ENCODE data around the gene PIP4P1. TPM values are rescaled to one million over a fixed set of nuclear protein-coding genes. Genes with fewer than 3 reads are reported as not detected.

The PIP4P1 gene
- total and polyA plus RNA-seq, 2 of the 13 experiments (the other 11 are each of a cell fraction or from before 2014, with no cell fraction given): 33.4 to 47.0 TPM

DNA sequence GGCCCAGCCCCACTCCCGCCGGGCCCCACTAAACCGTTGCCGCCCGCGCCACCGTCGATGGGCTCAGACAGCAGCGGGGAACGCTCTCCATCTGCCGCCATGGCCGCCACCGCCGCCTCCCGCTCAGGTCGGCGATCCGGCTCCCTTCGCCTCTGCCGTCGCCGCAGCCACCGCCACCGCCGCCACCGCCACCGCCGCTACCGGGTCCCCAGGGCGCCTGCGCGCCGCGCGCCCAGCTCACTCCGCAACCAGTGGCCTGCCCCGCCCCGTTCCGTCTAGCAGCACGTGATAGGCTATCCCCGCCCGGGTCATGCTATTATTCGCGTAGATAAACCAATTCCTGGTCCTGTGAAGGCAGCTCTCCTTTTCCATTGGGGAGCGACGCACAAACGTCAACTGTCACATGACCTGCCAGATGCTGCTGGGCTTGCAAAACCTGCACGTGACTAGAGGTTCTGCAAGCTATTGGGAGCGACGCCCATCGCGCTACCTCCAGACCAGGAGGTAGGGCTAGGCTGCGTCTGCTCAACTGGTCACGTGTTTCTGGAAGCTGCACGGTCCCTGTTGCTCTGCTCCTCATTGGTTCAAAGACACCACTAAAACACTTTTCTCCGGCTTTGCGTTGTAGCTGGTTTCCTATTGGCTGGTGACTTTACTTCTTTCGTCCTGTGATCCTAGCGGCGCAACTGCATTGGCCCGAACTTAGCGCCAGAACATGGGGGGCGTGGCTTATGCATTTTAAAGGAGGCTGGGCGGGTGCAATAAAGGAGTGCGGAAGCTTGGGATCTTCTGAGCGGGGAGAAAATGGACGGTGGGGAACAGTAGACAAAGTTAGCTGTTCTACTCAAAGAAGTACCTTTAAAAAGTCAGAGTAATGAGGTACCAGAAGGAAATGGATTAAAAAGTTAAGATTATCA is at the start of gene PIP4P1 (continued):
- TF ChIP-seq, protein P1, sequence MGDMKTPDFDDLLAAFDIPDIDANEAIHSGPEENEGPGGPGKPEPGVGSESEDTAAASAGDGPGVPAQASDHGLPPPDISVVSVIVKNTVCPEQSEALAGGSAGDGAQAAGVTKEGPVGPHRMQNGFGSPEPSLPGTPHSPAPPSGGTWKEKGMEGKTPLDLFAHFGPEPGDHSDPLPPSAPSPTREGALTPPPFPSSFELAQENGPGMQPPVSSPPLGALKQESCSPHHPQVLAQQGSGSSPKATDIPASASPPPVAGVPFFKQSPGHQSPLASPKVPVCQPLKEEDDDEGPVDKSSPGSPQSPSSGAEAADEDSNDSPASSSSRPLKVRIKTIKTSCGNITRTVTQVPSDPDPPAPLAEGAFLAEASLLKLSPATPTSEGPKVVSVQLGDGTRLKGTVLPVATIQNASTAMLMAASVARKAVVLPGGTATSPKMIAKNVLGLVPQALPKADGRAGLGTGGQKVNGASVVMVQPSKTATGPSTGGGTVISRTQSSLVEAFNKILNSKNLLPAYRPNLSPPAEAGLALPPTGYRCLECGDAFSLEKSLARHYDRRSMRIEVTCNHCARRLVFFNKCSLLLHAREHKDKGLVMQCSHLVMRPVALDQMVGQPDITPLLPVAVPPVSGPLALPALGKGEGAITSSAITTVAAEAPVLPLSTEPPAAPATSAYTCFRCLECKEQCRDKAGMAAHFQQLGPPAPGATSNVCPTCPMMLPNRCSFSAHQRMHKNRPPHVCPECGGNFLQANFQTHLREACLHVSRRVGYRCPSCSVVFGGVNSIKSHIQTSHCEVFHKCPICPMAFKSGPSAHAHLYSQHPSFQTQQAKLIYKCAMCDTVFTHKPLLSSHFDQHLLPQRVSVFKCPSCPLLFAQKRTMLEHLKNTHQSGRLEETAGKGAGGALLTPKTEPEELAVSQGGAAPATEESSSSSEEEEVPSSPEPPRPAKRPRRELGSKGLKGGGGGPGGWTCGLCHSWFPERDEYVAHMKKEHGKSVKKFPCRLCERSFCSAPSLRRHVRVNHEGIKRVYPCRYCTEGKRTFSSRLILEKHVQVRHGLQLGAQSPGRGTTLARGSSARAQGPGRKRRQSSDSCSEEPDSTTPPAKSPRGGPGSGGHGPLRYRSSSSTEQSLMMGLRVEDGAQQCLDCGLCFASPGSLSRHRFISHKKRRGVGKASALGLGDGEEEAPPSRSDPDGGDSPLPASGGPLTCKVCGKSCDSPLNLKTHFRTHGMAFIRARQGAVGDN (CRISPR knock-in tag; IDR thresholded peaks at IDR 0.05): peak; percentile 99
- TF ChIP-seq MYNN (CRISPR knock-in tag; IDR thresholded peaks at IDR 0.05; ENCODE audit: low read depth) (no peak), MATR3 (CRISPR knock-in tag; IDR thresholded peaks at IDR 0.05) (no peak), ZNF510 (CRISPR knock-in tag; IDR thresholded peaks at IDR 0.05; ENCODE audit: low read depth) (peak; percentile 99), JUND (CRISPR knock-in tag; IDR thresholded peaks at IDR 0.05) (peak; percentile 65), MIER2 (CRISPR knock-in tag; IDR thresholded peaks at IDR 0.05) (peak; percentile 73; the same call in 1 of the 2 replicates), HDAC6 (IDR thresholded peaks at IDR 0.05; ENCODE audit: low read depth, low read length) (no peak), FOXP1 (IDR thresholded peaks at IDR 0.05) (no peak), FOXP1 (CRISPR knock-in tag; IDR thresholded peaks at IDR 0.05) (peak; percentile 53), AKAP8 (CRISPR knock-in tag; IDR thresholded peaks at IDR 0.05) (peak; percentile 74; the same call in 1 of the 2 replicates), ZNF121 (CRISPR knock-in tag; IDR thresholded peaks at IDR 0.05) (peak; percentile 77), CCDC6 (CRISPR knock-in tag; IDR thresholded peaks at IDR 0.05) (peak; percentile 98)
- TF ChIP-seq, protein P2, sequence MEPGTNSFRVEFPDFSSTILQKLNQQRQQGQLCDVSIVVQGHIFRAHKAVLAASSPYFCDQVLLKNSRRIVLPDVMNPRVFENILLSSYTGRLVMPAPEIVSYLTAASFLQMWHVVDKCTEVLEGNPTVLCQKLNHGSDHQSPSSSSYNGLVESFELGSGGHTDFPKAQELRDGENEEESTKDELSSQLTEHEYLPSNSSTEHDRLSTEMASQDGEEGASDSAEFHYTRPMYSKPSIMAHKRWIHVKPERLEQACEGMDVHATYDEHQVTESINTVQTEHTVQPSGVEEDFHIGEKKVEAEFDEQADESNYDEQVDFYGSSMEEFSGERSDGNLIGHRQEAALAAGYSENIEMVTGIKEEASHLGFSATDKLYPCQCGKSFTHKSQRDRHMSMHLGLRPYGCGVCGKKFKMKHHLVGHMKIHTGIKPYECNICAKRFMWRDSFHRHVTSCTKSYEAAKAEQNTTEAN (CRISPR knock-in tag; conservative IDR thresholded peaks at IDR 0.05): peak; percentile 93
- TF ChIP-seq, protein P3, sequence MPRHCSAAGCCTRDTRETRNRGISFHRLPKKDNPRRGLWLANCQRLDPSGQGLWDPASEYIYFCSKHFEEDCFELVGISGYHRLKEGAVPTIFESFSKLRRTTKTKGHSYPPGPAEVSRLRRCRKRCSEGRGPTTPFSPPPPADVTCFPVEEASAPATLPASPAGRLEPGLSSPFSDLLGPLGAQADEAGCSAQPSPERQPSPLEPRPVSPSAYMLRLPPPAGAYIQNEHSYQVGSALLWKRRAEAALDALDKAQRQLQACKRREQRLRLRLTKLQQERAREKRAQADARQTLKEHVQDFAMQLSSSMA (CRISPR knock-in tag; IDR thresholded peaks at IDR 0.05): peak; percentile 90; the same call in 1 of the 2 replicates
- TF ChIP-seq, protein P4, sequence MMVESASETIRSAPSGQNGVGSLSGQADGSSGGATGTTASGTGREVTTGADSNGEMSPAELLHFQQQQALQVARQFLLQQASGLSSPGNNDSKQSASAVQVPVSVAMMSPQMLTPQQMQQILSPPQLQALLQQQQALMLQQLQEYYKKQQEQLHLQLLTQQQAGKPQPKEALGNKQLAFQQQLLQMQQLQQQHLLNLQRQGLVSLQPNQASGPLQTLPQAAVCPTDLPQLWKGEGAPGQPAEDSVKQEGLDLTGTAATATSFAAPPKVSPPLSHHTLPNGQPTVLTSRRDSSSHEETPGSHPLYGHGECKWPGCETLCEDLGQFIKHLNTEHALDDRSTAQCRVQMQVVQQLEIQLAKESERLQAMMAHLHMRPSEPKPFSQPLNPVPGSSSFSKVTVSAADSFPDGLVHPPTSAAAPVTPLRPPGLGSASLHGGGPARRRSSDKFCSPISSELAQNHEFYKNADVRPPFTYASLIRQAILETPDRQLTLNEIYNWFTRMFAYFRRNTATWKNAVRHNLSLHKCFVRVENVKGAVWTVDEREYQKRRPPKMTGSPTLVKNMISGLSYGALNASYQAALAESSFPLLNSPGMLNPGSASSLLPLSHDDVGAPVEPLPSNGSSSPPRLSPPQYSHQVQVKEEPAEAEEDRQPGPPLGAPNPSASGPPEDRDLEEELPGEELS (CRISPR knock-in tag; IDR thresholded peaks at IDR 0.05): peak; percentile 78
- TF ChIP-seq, protein P5, sequence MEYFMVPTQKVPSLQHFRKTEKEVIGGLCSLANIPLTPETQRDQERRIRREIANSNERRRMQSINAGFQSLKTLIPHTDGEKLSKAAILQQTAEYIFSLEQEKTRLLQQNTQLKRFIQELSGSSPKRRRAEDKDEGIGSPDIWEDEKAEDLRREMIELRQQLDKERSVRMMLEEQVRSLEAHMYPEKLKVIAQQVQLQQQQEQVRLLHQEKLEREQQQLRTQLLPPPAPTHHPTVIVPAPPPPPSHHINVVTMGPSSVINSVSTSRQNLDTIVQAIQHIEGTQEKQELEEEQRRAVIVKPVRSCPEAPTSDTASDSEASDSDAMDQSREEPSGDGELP (IDR thresholded peaks at IDR 0.05; ENCODE audit: borderline replicate concordance, low read depth): peak; percentile 94
- TF ChIP-seq, protein P6, sequence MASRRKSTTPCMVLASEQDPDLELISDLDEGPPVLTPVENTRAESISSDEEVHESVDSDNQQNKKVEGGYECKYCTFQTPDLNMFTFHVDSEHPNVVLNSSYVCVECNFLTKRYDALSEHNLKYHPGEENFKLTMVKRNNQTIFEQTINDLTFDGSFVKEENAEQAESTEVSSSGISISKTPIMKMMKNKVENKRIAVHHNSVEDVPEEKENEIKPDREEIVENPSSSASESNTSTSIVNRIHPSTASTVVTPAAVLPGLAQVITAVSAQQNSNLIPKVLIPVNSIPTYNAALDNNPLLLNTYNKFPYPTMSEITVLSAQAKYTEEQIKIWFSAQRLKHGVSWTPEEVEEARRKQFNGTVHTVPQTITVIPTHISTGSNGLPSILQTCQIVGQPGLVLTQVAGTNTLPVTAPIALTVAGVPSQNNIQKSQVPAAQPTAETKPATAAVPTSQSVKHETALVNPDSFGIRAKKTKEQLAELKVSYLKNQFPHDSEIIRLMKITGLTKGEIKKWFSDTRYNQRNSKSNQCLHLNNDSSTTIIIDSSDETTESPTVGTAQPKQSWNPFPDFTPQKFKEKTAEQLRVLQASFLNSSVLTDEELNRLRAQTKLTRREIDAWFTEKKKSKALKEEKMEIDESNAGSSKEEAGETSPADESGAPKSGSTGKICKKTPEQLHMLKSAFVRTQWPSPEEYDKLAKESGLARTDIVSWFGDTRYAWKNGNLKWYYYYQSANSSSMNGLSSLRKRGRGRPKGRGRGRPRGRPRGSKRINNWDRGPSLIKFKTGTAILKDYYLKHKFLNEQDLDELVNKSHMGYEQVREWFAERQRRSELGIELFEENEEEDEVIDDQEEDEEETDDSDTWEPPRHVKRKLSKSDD (CRISPR knock-in tag; IDR thresholded peaks at IDR 0.05; ENCODE audit: low read depth): peak; percentile 18
